Activated T-helper 2 cell treated with anti-CD3 and anti-CD28 coated beads, Interferon-gamma antibody, Interleukin-2, Interleukin-4, amounts not matched to agents 10 μg/mL and 5 μg/mL and 100 μg/mL, durations not matched to agents 14 hours and 24 hours and 36 hours (primary cell): ENCODE measurements around the gene SAA1. TPM values are rescaled to one million over a fixed set of nuclear protein-coding genes. Genes with fewer than 3 reads are reported as not detected.
"Not testable (repeated sequence)": the region's sequence is repeated elsewhere in the genome, so short reads cannot be mapped to it uniquely, and the experiment has no call there.

Experiments used
- DNase-seq: peaks from one replicate; pipeline ENCODE4 v3.0.0; 2021; ENCODE audit warnings: low spot score
- H3K27ac Mint-ChIP-seq: one replicate; pipeline ENCODE4 v1.8.0; 2021; ENCODE audit warnings: mixed read lengths
- H3K27me3 Mint-ChIP-seq: one replicate; pipeline ENCODE4 v1.8.0; 2021; ENCODE audit warnings: low read depth, mixed read lengths
- H3K36me3 Mint-ChIP-seq: one replicate; pipeline ENCODE4 v1.8.0; 2021; ENCODE audit warnings: low read depth, mixed read lengths
- H3K4me1 Mint-ChIP-seq: one replicate; pipeline ENCODE4 v1.8.0; 2021; ENCODE audit warnings: low read depth, mixed read lengths
- H3K4me3 Mint-ChIP-seq: one replicate; pipeline ENCODE4 v1.8.0; 2021; ENCODE audit warnings: low read depth, mild to moderate bottlenecking, moderate library complexity, mixed read lengths
- H3K9me3 Mint-ChIP-seq: one replicate; pipeline ENCODE4 v1.8.0; 2021; ENCODE audit warnings: mixed read lengths
- intact Hi-C: fragments of 100-400 bp; cut with micrococcal nuclease; formaldehyde crosslinking; loops from one replicate; pipeline ENCODE4 v1.15.1; 2023
- total RNA-seq: library from RNA; stranded (reverse); gene quantifications from 2 replicates; pipeline ENCODE4 v1.2.3, GENCODE V29; 2022

The SAA1 gene
- total RNA-seq, 1 donor from 2014 or later, result not detected

DNA sequence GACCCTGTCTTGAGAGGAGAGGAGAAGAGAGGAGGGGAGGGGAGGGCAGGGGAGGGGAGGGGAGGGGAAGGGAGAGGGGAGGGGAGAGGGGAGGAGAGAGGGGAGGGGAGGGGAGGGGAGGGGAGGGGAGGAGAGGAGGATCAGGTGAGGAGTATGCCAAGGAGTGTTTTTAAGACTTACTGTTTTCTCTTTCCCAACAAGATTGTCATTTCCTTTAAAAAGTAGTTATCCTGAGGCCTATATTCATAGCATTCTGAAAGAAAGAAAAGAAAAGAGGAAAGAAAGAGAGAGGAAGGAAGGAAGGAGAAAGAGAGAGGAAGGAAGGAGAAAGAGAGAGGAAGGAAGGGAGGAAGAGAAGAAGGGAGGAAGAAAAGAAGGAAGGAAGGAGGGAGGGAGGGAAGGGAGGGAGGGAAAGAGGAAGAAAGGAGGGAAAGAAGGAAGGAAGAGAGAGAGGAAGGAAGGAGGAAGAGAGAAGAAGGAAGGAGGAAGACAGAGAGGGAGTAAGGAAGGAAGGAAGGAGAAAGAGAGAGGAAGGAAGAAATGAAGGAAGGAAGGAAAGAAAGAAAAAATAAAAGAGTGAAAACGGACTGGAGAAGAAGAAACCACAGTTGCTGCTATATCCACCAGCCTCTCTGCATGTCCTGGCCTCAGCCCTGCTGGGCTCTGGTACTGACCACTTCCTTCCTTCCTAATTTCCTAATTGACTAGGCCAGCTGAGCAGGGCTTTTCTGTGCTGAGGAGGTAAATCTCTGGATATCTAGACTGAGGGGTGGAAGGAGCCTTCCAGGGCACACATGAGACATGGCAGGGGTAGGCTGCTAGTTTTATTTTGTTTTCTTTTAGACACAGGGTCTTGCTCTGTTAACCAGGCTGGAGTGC is 1.1 kb upstream of the SAA1 start:
- Mint-ChIP-seq H3K36me3 (no peaks in the 10 kb centered on the region), H3K9me3 (no peaks in the 10 kb centered on the region), H3K27ac (no peak overlapping the region), H3K4me1 (peaks cover 11% of the 10 kb centered on the region), H3K4me3 (no peak overlapping the region), H3K27me3 (peaks cover 2% of the 10 kb centered on the region)
- no peak for DNase-seq
- intact Hi-C loops, result no loop called here

DNA sequence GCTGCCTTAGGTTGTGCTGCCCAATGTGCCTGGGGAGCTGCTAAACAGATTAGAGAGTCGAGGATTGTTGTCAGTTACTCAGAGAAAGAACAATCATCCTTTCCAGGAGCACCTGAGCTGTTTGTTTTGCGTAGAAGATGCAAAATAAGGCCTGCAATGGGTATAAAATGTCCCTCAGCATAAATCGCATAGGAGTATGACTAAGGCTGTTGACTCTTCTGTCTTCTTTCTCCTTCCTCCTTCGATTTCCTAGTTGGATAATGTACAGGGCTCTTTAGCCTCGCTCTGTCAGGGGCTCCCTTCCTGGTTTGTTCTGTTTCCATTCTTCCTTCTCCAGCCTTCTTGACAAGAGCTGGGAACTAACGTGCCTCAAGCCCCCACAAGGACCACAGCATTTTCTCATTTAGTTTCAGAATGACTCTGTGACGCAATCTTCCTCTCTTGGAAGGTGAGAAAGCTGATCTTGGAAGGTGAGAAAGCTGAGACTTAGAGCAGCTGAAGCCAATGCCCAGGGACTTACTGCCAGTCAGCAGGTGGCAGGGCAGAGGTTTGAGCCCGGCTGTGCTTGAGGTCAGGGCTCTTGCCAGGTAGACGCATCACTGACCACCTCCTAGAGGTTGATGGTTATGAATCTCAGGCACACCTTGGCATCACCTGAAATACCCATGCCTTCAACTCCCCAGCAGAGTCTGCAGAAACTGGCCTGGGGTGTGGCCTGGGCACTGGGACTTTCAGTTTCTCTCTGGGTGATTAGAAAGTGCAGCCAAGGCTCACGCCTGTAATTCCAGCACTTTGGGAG is 1.5 kb downstream of the SAA1 start:
- H3K4me3 Mint-ChIP-seq, H3K27me3 Mint-ChIP-seq, H3K27ac Mint-ChIP-seq, H3K36me3 Mint-ChIP-seq, DNase-seq, intact Hi-C loops, H3K9me3 Mint-ChIP-seq: not testable (repeated sequence)
- H3K4me1 Mint-ChIP-seq, result peaks cover 11% of the 10 kb centered on the region

DNA sequence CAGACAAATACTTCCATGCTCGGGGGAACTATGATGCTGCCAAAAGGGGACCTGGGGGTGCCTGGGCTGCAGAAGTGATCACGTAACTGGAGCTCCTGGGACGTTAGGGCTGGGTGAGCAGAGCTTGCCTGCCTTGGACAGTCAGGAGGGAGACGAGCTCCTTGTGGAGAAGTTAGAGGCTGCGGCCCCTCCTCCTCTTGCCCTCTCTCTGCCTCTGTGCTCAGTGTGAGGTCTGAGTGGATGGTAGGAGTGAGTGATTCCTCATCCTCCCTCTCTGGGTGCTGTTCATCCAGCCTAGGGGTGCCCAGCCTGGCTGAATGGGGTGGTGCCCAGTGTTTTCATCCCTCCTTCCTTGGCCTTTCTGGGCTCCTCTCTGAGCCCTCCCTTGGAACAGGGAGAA is 3.2 kb downstream of the SAA1 start:
- H3K4me3 Mint-ChIP-seq, H3K9me3 Mint-ChIP-seq, intact Hi-C loops, H3K27ac Mint-ChIP-seq, H3K27me3 Mint-ChIP-seq, H3K36me3 Mint-ChIP-seq, DNase-seq, H3K4me1 Mint-ChIP-seq: not testable (repeated sequence)

DNA sequence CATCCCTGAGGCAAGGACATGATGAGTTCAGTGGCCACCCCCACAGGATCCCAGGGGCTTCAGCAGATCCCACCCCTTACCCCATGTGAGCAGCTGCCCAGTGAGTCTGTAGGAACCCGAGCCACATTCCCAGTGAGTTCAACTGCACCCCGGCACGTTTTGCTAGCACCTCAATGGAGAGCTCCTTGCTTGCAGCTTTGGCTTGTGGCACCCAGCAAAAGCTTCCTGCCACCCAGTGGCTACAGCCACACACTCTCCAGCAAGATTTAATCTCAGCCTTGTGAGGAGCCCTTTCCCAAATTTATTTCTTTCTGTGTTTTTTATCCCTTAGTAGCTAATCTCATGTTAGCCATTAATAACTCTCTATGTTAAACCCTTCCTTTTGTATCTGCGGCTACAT is 4.0 kb downstream of the SAA1 start:
- Mint-ChIP-seq H3K4me3 (no peak overlapping the region), H3K9me3 (no peaks in the 10 kb centered on the region), H3K36me3 (peaks cover 4% of the 10 kb centered on the region), H3K27ac (no peak overlapping the region), H3K27me3 (no peaks in the 10 kb centered on the region), H3K4me1 (peaks cover 4% of the 10 kb centered on the region)
- intact Hi-C loops, result no loop called here
- DNase-seq, result no peak

DNA sequence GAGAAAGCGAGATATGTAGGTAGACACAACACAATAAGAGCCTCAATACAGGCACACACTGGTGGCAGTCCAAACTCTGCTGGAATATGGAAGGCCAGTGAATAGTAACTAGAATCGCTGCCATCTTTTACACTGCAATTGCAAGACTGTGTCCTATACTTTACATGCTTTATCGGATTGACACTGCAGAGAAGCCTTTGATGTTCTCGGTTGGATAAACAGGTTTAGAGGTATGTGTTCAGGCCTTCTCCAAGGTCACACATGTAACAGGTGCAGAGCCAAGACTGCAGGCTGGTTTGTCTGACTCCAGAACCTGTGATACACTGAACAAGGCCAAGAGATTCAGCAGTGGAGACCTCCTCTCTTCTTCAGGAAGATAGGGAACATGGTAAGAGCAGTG is 5.1 kb downstream of the SAA1 start:
- no peak for DNase-seq
- Mint-ChIP-seq H3K27me3 (no peaks in the 10 kb centered on the region), H3K4me1 (peaks cover 4% of the 10 kb centered on the region), H3K4me3 (no peak overlapping the region), H3K27ac (no peak overlapping the region), H3K36me3 (peaks cover 7% of the 10 kb centered on the region), H3K9me3 (no peaks in the 10 kb centered on the region)
- intact Hi-C loops, result no loop called here

DNA sequence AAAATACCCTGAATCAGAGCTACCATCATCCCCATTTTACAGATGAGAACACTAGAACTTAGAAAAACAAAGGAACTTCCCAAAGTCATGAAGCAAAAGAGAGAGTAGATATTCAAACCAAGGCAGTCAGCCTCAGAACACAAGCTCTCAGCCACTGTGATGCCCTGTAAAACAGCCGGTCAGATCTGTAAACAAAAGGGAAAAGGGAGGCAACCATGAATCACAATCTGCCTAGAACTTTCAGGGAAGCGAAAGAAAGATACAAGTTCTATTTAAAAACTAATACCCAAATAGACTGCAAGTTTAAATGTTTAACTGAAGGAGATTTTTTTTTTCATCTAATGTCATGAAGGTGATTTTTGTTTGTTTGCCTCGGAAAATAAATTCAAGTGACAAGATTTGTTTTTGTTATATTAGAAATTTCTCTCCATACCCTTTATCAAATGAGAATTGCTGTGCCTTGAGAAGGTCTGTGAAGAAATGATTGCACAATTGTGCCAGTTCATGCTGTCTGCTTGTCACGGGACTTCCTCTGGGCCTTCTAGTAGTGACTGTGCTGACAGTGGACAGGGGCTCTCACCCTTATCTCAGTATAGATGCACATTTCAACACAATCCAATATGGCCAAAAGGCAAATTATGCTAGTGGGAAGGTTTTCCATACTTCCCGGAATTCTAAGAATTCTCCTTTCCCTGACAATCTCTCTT is 11.7 kb downstream of the SAA1 start:
- intact Hi-C loops, result no loop called here
- Mint-ChIP-seq H3K36me3 (peaks cover 42% of the 10 kb centered on the region), H3K4me3 (no peak overlapping the region), H3K4me1 (peaks cover 22% of the 10 kb centered on the region), H3K27ac (no peak overlapping the region), H3K27me3 (no peaks in the 10 kb centered on the region), H3K9me3 (no peaks in the 10 kb centered on the region)
- no peak for DNase-seq

DNA sequence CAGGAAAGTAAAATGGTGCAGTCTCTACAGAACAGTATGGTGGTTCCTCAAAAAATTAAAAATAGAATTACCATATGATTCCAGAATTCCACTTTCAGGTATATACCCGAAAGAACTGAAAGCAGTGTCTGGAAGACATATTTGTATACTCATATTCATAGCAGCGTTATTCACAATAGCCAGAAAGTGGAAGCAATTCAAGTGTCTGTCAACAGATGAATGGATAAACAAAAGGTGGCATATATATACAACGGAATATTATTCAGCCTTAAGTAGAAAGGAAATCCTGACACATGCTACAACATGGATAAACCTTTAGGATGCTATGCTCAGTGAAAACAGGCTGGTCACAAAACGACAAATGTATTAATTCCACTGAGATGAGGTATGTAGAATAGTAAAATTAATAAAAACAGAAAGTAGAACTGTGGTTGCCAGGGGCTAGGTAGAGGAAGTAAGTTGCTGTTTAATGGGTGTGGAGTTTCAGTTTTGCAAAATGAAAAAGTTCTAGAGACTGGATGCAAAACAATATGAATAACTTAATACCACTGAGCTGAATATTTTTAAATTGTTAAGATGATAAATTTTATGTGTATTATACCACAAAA is 14.5 kb downstream of the SAA1 start:
- intact Hi-C loops, result no loop called here
- Mint-ChIP-seq H3K27ac (peak overlapping the region; percentile 77), H3K9me3 (no peaks in the 10 kb centered on the region), H3K36me3 (peaks cover 51% of the 10 kb centered on the region), H3K4me3 (peak overlapping the region; percentile 64), H3K27me3 (no peaks in the 10 kb centered on the region), H3K4me1 (peaks cover 22% of the 10 kb centered on the region)
- no peak for DNase-seq

DNA sequence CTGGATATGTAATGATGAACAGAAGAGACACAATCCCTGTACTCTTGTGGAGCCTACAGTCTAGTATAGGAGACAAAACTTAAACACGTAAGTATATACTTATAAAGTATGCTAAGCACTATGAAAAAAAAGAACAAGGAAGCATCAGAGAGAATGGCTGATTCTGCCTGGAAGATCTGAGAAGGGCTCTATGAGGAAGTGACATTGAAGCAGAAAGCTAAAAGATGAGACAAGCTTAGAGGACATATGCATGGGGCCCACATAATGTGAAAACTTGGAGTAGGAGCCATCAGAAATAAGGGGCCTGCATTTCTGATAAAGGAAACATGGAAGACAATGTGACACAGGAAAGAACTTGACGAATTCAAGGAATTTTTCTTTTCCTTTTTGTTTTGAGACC is 16.6 kb downstream of the SAA1 start:
- H3K4me1 Mint-ChIP-seq, result peaks cover 22% of the 10 kb centered on the region
- H3K36me3 Mint-ChIP-seq, result peaks cover 64% of the 10 kb centered on the region
- no peak for DNase-seq
- no peak overlapping the region for H3K4me3 Mint-ChIP-seq
- no peaks in the 10 kb centered on the region for H3K9me3 Mint-ChIP-seq
- intact Hi-C loops, result no loop called here
- H3K27me3 Mint-ChIP-seq, result no peaks in the 10 kb centered on the region
- no peak overlapping the region for H3K27ac Mint-ChIP-seq

DNA sequence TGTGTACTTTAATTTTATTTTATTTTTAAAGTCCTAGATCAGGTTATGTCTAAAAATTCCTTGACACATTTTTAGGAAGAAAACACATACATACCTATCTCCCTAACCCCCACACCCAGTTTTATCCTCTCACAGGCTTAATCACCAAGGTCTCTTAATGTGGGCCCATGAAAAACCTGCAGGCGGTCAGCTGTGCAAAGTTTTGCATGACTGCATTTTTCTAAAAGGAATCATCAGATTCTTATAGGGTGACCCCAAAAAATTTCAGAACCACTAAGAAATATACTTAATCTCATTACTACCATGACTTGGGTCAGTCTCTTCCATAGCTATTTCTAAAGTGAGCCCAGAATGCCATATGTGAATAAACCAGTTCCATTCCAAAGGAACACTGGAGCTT is 19.8 kb downstream of the SAA1 start:
- Mint-ChIP-seq H3K27ac (no peak overlapping the region), H3K27me3 (no peaks in the 10 kb centered on the region), H3K4me3 (no peak overlapping the region), H3K36me3 (peaks cover 61% of the 10 kb centered on the region), H3K4me1 (peaks cover 5% of the 10 kb centered on the region), H3K9me3 (no peaks in the 10 kb centered on the region)
- DNase-seq, result no peak
- intact Hi-C loops, result no loop called here

DNA sequence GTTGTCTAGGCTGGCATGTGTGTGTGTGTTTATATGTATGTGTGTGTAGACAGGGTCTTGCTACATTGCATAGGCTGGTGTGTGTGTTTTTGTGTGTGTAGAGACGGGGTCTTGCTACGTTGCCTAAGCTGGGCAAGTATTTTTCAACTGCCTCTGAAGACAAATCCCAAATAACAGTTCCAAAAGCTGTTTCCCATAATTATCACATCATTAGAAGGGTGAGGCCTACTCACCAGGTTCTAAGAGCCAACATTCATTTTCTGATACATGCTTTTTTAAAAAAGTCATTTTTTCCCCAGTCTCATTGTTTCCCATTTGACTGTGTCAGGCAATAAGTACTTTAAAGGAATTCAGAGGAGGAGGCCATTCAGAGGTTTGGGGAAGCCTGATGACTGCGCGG is 22.8 kb downstream of the SAA1 start:
- Mint-ChIP-seq H3K27ac (peak overlapping the region; percentile 9), H3K27me3 (no peaks in the 10 kb centered on the region), H3K4me3 (no peak overlapping the region), H3K9me3 (no peaks in the 10 kb centered on the region), H3K36me3 (peaks cover 61% of the 10 kb centered on the region), H3K4me1 (no peaks in the 10 kb centered on the region)
- no peak for DNase-seq
- intact Hi-C loops, result no loop called here

DNA sequence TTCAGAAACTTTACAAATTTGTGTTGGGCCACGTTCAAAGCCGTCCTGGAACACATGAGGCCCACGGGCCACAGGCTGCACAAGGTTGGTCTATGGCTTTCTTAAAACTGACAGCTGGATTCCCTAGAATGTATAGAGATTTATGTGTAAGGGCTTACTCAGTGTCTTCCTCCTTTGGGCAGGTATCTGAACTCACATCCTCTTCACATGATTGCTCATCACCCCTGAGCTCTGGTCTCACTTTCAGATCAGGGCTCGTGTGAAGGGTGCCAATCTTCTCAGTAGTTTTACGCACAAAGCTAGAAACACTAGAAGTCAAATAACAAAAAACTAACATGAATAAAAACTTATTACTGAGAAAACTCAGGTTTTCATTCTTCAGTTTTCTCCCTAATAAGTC is 28.8 kb downstream of the SAA1 start:
- intact Hi-C loops, result no loop called here
- Mint-ChIP-seq H3K27me3 (no peaks in the 10 kb centered on the region), H3K27ac (no peak overlapping the region), H3K36me3 (peaks cover 79% of the 10 kb centered on the region), H3K4me3 (no peak overlapping the region), H3K4me1 (peaks cover 17% of the 10 kb centered on the region), H3K9me3 (no peaks in the 10 kb centered on the region)
- no peak for DNase-seq

DNA sequence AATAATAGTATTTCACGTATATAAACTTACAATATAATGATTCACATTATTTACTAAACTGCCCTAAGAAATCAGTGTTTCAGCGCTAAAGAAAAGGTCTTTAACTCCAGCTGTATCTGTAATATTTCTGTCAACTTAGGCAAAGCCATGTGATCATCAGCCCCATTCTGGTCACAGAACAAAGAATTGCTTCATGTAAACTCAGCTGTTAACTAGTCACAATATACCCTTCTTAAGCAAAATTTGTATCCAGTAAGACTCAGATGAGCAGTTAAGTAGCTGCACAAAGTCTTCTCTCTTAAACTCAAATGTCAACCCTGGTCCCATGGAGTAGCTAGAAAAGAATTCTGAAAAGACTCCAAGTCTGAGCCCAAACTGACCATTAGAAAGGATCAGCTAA is 29.3 kb downstream of the SAA1 start:
- no peak for DNase-seq
- H3K27me3 Mint-ChIP-seq, result no peaks in the 10 kb centered on the region
- peaks cover 77% of the 10 kb centered on the region for H3K36me3 Mint-ChIP-seq
- H3K4me3 Mint-ChIP-seq, result no peak overlapping the region
- H3K27ac Mint-ChIP-seq, result no peak overlapping the region
- H3K4me1 Mint-ChIP-seq, result peaks cover 17% of the 10 kb centered on the region
- H3K9me3 Mint-ChIP-seq, result no peaks in the 10 kb centered on the region
- intact Hi-C loops, result no loop called here
